Fibroblast of skin of scalp (primary cell): ENCODE results near the gene CHRNA5.
"Not testable (repeated sequence)": the region's sequence is repeated elsewhere in the genome, so short reads cannot be mapped to it uniquely, and the experiment has no call there.

Experiments used
- DNase-seq: peaks from one replicate; pipeline ENCODE4 v3.0.0-alpha.2; 2013

Gene CHRNA5

DNA sequence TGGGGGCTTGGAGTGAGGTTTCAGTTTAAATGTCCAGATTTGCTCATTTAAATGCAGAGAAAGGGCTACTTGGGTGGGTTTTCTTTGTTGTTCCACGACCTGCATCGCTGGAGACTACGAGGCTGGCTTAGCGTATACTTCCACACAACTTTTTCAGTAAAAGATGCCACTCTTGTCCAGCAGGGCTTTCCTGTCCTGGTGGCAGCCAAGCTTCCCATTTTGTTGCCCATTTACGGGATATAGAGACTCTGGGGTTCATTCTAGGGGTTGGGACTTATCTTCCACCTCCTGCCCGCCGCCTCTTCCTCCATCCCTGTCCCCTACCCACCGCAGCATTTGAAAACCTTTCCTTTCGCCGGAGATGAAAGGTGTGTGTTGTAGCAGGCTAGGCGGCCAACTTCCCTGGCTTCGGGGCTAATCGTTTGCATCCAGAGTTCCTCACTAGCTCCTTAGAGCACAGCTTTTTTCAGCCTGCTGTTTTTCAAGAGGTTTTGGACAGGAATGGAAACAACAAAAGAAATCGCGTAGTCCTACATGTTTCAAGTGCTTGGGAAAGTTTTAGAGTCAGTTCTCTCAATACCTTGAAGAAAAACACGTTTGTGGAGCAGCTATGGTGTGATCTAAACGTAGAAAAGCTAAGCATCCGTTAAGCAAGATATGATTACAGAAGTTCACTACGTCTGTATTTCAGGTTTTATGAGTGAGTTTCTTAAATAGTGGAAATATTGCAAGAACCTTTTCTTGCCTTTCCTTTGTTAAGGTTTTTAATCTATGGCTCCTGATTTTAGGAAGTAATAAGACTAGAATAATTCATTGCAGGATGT is 843 bp downstream of the CHRNA5 start:
- DNase-seq: peak; percentile 7

DNA sequence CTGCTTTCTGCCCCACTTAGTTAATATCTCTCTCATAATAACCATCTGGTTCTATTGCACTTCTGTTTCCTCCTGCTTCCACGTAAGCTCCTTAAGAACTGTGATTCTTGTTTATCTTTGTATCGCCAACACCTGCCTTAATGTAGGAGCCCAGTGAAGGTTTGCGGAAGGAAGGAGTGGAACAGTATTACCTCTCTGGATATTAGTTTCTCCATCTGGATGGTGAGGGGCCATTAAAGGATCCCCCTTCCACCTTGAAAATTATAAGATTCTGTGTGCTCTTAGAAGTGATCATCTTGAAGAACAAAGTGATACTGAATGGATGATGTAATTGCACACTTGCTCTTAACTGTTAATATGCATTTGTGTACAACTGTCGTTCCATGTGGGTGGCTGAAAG is 2.2 kb downstream of the CHRNA5 start:
- DNase-seq: no peak

DNA sequence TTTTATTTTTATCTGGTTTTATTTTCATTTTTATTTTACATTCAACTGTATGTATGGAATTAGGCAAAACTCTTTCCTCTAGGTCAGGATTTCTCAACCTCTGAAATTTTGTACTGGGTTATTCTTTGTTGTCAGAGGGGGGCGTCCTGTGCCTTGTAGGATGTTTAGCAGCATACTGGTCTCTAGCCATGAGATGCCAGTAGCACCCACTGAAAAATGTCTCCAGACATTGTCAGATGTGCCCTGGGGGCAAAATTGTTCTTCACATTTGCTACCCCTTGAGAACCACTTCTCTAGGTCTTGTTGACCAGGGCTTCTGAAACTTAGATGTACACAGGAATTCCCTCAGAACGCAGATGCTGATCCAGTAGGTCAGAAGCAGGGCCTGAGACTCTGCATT is 5.4 kb downstream of the CHRNA5 start:
- no peak for DNase-seq

DNA sequence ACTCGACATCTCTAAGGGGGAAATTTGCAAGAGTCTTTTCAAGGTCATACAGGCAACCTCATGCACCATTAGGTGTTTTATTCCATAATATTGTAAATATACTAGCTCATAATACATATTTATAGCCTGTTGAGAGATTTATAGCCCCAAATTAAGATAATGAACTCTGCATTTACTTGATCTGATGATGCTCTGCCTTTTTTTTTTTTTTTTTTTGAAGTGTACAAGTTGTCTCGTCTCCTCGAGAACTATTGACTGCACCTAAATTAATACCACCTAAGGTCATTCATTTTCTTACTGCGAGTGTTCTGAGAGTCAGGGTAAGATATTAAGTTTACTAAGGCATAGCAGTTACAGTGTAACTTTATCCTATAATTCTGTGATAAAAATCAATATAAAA is 6.1 kb downstream of the CHRNA5 start:
- no peak for DNase-seq

DNA sequence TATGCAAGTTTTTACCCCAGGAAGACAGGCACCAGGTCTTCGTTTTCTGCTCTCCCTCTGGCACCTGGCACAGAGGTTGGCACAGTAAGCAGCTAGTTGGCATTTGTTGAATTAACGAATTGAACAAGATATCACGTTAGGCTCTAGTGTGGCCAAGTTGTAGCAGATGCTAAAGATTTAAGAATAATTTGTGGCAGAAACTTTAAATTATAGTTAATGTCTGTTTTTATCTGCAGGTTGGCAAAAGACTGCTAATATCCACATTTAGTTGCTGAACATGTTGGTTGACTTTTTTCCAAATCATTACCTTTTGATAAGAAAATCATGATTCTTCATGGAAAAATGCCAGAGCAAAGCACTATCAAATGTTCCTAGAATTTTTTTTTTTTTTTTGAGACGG is 8.1 kb downstream of the CHRNA5 start:
- no peak for DNase-seq

DNA sequence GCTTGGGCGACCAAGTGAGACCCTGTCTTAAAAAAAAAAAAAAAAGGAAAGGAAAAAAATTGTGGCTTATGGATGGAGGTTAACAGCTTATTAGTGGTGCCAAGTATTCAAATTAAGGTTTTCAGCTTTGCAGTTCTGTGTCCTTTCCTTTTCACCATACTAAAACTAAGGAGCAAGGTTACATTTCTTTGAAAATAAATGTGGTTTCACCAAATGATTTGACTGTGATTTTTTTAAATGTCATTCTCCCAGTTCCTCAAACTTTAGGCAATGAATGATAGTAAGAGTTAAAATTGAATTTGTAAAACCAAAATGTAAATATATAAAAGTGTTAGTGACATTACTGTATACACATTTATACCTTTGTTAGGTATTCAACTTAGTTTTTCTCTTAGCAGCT is 9.6 kb downstream of the CHRNA5 start:
- DNase-seq: no peak

DNA sequence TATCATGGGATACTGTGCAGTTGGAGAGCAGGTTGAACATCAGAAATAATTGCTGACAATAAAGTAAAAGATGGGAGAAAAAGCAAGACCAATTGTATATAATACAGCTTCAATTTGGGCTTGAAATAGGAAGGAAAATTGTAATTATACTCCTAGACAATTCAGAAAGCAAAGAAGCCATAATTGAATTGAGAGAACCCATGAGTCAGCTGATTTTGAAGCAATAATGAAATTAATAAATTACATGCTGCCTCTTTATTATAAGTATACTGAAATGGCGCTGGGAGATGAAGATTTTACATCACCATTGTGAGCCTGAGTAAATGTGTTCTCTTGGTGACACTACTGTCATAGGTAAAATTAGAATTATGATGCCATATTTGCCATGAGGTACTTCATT is 32.3 kb downstream of the CHRNA5 start:
- no peak for DNase-seq

DNA sequence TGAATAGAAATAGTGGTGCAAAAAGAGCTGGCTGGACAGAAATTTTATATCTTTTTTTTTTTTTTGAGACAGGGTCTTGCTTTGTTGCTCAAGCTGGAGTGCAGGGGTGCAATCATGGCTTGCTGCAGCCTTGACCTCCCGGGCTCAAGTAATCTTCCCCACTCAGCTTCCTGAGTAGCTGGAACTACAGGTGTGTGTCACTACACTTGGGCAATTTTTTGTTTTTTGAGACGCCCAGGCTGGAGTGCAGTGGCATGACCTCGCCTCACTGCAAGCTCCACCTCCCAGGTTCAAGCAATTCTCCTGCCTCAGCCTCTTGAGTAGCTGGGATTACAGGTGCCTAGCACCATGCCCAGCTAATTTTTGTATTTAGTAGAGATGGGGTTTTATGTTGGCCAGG is 33.0 kb downstream of the CHRNA5 start:
- DNase-seq: no peak

DNA sequence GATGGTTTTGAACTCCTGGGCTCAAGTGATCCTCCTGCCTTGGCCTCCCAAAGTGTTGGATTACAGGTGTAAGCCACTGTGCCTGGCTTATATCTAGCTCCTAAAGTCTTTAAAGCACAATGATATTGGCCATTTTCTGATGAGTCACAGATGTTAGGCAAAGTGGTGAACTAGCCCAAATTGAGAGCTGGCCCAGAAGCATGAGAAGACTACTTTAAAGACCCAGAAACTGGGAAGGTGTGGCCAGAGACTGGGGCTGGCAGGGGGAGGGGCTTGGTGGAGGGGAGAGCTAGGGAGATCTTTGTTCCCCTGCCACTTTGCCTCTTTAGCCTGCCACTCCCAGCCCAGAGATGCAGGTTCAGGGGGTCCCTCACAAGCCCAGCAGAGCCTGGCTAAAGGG is 33.9 kb downstream of the CHRNA5 start:
- DNase-seq: no peak

DNA sequence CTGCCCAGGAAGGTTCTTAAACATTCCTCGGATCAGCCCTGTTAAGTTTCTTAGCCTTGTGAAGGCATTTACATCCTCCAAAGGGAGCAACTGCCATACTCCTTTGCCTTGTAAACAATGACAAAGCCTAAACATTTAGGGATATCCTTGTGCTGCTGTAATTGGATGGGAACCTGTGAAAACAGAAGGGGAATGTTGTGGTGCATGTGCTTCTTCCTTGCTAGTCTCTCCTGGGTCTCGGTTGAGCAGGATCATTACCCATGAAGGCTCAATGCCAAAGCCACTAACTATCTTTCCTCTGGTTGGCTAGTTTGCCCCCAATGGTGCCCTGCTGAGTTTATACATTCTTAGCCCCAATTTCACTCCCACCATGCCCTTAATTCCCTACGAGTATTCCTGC is 38.1 kb downstream of the CHRNA5 start:
- no peak for DNase-seq

DNA sequence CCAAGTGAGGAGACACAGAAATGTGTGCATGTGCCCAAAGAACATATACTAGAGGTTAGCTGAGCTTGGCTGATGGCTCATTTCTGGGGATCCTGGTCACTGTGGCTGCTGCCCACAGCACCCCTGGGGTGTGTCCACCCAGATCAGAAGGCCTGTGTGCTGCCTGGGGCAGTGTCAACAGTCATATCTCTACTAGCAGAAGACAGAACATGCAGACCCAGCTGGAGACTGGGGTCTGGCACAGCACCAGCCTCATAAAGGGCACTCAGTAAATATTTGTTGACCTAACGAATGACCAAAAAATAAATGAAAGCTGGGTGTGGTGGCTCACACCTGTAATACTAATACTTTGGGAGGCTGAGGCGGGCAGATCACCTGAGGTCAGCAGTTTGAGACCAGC is 39.1 kb downstream of the CHRNA5 start:
- no peak for DNase-seq

DNA sequence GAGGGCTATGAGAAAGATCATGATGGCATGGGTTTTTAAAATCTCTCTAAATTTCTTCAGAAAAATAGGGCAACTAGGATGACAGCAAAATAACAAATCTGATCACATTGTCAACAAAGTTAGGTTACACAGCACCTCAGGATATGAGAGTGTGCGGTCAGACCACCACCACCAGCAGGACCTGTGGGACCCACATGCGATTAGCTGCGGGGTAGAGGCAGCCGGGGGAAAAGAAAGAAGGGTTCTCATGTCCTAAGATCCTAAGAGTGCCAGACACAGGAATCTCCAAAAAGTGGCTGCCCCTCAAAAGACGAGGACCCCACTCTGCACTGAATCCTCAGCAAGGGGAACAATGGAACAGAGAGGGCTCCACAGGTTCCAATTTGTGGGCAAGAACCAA is 39.9 kb downstream of the CHRNA5 start:
- DNase-seq: no peak

DNA sequence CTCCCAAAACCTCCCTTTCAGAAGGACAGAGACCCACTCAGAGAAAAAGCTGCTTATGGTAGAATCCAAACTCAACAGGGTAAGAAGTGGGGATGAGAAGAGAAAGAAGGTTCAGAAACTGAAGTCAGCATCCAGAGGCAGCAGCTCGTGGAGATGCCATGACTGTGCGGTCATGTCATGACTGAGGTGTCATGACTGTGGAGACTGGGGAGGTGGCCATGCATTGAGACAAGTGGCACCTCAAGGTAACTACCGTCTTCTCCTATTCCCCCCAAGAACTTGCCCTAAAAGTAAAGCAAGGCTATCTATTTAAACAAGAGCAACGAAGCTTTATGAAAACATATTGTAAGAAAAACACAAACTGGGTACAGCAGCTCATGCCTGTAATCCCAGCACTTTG is 40.4 kb downstream of the CHRNA5 start:
- DNase-seq: no peak

DNA sequence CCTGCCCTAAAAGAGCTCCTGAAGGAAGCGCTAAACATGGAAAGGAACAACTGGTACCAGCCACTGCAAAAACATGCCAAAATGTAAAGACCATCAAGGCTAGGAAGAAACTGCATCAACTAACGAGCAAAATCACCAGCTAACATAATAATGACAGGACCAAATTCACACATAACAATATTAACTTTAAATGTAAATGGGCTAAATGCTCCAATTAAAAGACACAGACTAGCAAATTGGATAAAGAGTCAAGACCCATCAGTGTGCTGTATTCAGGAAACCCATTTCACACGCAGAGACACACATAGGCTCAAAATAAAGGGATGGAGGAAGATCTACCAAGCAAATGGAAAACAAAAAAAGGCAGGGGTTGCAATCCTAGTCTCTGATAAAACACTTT is 44.2 kb downstream of the CHRNA5 start:
- DNase-seq: not testable (repeated sequence)

DNA sequence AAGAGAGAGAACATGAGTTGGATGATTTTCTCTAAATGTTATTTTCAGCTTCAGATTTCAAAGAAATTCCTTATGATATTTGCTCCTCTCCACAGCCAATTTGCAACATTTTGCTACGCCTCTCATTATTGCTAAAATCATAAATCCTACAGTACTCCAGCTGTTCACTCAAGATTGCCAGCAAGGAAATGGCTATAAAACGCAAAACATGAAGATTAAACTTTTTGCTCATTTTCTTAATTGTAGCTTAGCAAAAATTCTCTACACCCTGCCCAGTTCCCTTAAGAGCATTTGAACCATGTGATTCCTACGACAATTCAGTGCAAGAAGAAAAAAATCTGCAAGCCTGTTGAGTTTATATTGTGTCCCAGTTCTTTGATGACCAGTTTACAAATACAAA is 48.7 kb downstream of the CHRNA5 start:
- DNase-seq: no peak

DNA sequence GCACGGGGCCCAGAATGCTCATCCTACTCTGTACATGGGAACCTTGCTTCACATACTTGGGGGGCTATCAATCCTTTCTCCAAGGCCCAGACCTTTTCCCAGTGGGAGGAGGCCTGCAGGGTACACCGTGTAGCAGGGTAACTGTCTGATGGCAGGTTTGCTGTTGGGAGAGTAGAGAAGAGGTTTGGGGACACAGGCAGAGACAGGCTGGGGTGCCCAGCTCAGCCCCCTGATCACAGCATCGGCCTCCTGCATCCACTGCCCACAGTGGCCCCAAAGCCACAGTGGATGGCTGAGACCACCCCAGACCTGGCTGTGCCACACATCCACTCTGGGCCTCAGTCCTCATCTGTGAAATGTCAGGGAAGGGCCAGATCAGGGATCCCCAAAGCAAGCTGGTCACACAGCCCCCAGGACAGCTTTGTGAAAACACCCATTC is 49.9 kb downstream of the CHRNA5 start:
- no peak for DNase-seq

DNA sequence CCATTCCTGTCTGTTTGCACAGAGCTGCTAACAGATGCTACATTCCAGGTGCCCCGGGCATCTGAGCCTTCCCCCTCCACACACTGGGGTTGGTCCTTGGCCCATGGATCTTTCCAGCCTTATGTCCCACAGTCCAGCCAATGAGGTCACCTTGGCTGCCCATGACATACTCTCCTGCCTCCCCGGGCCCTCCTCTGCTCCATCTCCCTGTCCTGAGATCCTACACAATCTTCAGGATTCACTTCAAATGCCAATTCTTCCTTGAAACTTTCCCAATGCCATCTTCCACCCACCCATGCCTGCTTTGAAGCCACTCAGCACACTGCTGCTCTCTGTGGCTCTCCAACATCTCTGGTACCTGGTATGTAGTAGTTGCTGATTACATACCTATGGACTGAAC is 51.2 kb downstream of the CHRNA5 start:
- no peak for DNase-seq

DNA sequence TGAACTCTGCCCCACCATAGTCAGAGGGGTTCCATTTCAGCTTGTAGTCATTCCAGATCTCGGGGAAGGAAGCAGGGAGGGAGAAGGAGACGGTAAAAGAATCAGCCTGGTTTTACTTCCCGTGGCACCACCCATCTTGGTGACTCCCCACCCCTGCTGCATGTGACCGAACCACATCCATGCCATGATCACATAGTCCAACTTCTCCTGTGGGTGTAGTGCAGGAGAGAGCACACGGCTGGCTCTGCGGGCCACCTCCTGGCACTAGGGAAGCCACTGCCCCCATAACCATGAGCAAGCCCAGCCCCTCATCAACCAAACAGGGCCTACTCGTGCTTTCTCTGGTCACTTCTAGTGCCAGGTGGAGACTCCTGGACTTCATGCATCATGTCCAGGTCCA is 51.8 kb downstream of the CHRNA5 start:
- no peak for DNase-seq

DNA sequence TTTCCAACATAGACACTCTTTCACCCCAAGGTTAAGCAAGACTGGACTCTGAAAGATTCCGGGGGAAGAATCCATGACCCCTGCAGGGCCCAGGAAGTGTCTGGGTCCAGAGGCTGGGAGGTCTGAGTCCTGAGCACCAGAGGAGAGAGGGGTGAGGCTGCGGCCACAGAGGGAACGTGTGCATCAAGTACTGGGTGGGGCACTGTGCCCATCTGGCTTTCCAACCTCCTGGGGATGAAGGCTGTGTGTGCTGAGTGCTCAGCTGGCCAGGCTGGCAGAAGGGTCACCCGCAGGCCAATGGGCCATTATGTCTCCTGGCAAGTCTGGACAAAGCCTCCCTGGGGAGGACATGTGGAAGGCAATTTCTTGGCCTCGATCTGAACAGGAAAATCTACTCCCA is 52.2 kb downstream of the CHRNA5 start:
- no peak for DNase-seq

DNA sequence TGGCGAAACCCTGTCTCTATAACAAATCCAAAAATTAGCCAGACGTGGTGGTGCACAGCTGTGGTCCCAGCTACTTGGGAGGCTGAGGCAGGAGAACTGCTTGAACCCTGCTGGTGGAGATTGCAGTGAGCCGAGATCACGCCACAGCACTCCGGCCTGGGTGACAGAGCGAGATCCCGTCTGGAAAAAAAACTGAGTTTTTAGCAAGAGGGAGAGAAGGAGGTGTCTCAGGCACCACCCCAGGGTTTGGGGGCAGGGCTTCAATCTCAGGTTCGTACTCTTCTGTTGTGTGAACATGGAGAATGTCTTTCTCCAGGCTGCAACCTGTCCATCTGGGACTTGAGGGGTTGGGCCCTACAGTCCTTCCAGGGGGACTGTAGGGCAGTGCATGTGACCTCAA is 52.7 kb downstream of the CHRNA5 start:
- DNase-seq: no peak

DNA sequence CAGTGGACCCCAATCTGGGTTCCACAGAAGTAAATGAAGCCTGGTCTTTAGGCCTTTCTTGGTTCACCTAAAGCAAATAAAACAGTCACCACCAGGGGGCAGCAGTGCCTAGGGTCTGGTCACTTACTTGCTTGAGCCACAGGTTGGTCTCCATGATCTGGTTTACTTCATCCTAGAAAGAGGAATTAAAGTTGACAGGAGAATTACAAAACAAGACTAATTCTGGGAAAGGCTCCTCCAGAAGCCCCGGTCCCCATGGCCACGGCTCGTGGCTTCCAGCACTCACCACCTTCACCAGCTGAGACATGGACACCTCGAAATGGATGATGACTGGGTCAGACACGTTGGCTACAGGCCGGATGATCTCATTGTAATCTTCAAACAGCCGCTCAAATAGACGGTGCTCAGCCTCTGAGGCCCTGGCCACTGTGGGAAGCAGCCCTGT is 53.2 kb downstream of the CHRNA5 start:
- DNase-seq: peak; percentile 76

DNA sequence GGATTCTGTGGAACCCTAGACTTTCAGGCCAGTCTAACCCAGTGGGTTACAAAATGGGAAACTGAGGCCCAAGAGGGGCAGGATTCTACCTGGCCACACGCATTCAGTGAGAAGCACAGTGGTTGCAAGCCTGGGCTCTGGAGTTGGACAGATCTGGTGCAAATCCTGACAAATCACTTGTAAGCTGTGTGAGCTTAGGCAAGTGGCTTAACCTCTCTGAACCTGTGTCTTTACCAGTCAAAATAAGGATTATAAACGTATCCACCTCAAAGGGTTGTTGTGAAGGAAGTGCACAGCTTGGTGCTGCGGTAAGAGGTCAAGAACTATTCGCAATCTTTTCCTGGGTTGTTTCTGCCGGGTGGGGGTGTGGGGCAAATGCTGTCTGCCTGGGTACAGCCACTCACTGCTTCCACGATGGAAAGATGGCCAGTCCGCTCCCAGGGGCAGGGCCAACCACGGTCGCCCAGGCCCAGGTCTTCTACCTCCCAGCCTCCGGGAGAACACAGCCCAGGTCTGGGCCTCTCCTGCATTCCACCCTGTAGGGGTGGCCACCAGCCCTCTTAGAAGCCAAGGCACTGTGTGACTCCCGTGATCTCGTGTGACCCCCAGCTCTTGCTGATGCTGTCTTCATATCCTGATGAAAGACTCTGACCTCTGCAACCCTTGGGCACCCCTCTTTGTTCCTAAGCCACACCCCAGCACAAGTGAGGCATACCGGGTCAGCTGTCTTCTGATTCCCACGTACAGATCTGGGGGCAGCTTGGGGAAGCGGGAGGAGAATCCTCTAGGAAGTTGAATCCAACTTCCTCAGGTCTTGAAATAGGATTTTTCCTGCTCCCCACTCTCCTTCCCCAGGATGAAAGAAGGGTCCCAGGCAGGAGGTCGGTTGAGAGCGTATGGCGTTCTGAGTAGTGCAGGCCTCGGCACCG is 54.0 kb downstream of the CHRNA5 start:
- no peak for DNase-seq

DNA sequence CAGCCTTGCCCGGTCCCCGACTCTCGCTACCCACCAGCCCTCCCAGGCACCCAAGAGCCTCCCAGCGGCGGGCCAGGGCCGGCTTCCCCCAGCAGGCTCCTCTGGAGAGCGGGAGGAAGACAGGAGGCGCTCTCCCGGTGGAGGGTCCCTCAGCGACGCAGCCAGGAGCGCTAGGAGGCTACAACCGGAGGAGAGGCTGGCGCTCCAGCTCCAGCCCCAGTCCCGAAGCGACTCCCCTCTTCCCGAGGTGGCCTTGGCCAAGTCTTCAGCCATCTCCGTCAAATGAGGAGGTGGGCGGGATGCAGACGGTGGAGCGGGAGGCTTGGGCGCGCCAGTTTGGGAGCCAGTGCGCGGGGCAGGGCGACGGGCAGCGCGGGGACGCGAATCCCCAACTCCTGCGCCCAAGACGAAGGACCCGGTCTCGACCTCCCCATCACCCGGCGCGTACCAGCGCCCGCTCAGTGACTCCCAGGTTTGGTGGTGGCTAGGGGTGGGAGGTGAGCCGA is 54.8 kb downstream of the CHRNA5 start:
- peak; percentile 9 for DNase-seq
